ENCODE data around the gene STIP1.

GRCh38 chr11:64152841-64153691 lies 32.9 kb upstream of the STIP1 start:
- peak in 1 of 3 donors; percentile 85 for TF ChIP-seq CTCF (IDR thresholded peaks at IDR 0.05)
- no peak for TF ChIP-seq POLR2A (IDR thresholded peaks at IDR 0.05)

Data from lower leg skin (tissue), 3 donors.